ENCODE data around the gene TMEM263. TPM values are rescaled to one million over a fixed set of nuclear protein-coding genes. Genes with fewer than 3 reads are reported as not detected.

Gene TMEM263
- total RNA-seq, 4 donors from 2014 or later, result 20.1 to 34.1 (median 31.3) TPM

DNA sequence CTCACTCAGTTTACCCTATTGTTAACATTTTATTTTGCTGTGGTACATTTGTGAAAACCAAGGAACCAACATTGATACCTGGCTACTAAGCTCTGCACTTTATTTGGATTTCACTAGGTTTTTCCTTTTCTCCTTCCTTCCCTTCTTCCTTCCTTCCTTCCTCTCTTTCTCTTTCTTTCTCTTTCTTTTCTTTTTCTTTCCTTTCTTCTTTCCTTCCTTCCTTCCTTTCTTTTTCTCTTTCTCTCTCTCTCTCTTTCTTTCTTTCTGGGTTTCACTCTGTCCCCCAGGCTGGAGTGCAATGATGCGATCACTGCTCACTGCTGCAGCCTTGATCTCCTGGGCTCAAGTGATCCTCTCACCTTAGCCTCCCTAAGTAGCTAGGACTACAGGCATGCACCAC lies 29.1 kb upstream of the TMEM263 start:
- no peak for DNase-seq (ENCODE audit: low spot score in 2 of 2)
- Histone ChIP-seq H3K27ac (no peak overlapping the region), H3K4me3 (no peak overlapping the region), H3K9me3 (no peaks in the 10 kb centered on the region), H3K27me3 (peaks cover 0 to 12% of the 10 kb centered on the region in 2 donors), H3K36me3 (no peaks in the 10 kb centered on the region), H3K4me1 (no peaks in the 10 kb centered on the region)
- WGBS, 2 donors, result 95 to 100% methylated on average over 1 of the region's 1 CpG
- TF ChIP-seq POLR2A (IDR thresholded peaks at IDR 0.05) (no peak), EP300 (IDR thresholded peaks at IDR 0.05) (no peak)
- TF ChIP-seq, protein P1, sequence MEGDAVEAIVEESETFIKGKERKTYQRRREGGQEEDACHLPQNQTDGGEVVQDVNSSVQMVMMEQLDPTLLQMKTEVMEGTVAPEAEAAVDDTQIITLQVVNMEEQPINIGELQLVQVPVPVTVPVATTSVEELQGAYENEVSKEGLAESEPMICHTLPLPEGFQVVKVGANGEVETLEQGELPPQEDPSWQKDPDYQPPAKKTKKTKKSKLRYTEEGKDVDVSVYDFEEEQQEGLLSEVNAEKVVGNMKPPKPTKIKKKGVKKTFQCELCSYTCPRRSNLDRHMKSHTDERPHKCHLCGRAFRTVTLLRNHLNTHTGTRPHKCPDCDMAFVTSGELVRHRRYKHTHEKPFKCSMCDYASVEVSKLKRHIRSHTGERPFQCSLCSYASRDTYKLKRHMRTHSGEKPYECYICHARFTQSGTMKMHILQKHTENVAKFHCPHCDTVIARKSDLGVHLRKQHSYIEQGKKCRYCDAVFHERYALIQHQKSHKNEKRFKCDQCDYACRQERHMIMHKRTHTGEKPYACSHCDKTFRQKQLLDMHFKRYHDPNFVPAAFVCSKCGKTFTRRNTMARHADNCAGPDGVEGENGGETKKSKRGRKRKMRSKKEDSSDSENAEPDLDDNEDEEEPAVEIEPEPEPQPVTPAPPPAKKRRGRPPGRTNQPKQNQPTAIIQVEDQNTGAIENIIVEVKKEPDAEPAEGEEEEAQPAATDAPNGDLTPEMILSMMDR (IDR thresholded peaks at IDR 0.05), result no peak

DNA sequence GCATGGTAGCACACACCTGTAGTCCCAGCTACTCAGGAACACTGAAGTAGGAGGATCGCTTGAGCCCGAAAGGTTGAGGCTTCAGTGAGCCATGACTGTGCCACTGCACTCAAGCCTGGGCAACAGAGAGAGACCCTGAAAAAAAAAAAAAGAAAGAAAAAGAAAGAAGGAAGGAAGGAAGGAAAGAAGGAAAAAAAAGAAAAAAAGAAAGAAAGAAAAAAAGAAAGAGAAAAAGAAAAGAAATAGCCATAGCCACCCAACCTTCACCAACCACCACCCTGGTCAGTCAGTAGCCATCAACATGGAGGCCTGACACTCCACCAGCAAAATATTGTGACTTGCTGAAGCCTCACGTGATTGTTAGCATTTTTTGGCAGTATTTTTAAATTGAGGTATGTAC lies 21.4 kb upstream of the TMEM263 start:
- no peaks in the 10 kb centered on the region for H3K4me1 ChIP-seq
- DNase-seq (ENCODE audit: low spot score in 2 of 2), result no peak
- no peaks in the 10 kb centered on the region for H3K36me3 ChIP-seq
- H3K4me3 ChIP-seq, result no peak overlapping the region
- H3K27me3 ChIP-seq, result no peaks in the 10 kb centered on the region
- TF ChIP-seq POLR2A (IDR thresholded peaks at IDR 0.05) (no peak), EP300 (IDR thresholded peaks at IDR 0.05) (no peak)
- TF ChIP-seq, protein P1 (IDR thresholded peaks at IDR 0.05), result no peak
- 80 to 86% methylated on average over 3 of the region's 3 CpGs for WGBS, 2 donors
- peaks cover 0 to 4% (median 0%) of the 10 kb centered on the region in 4 donors for H3K9me3 ChIP-seq
- no peak overlapping the region for H3K27ac ChIP-seq

DNA sequence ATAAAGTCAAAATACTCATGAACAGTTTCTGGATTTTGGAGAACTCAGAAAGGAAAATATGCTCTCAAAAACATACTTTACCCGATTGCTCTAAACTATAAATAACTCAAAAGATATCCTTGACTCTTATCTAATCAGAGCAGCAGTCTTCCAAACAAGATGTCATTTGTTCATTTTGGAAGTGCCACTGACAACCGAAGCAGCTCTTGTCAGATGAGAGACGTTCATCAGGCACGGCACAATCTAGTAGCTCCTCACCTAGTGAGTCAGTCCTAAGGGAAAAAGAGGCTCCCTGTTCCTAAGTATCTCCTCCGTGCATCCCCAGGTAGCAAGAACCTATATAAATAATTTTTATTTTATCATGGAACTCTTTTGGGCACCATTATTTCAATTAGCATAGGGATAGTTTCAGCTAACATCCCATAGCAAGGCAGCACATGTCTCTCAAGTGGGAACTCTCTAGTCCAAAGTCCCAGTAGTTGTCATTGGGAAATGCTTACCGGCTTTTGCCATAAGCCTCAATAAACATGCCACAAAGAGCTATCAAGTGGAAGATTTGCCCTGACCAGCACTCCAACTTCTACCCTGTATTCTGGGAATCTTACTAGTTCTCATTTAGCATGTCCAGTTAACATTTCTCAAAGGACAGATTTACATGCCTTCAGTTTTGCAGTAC lies 14.1 kb upstream of the TMEM263 start:
- Histone ChIP-seq H3K4me1 (no peaks in the 10 kb centered on the region), H3K27me3 (no peaks in the 10 kb centered on the region), H3K9me3 (no peaks in the 10 kb centered on the region), H3K27ac (no peak overlapping the region), H3K4me3 (no peak overlapping the region), H3K36me3 (no peaks in the 10 kb centered on the region)
- 57 to 65% methylated on average over 6 of the region's 6 CpGs for WGBS, 2 donors
- no peak for DNase-seq (ENCODE audit: low spot score in 2 of 2)
- TF ChIP-seq EP300 (IDR thresholded peaks at IDR 0.05) (no peak), POLR2A (IDR thresholded peaks at IDR 0.05) (no peak)
- TF ChIP-seq, protein P1 (IDR thresholded peaks at IDR 0.05), result no peak

DNA sequence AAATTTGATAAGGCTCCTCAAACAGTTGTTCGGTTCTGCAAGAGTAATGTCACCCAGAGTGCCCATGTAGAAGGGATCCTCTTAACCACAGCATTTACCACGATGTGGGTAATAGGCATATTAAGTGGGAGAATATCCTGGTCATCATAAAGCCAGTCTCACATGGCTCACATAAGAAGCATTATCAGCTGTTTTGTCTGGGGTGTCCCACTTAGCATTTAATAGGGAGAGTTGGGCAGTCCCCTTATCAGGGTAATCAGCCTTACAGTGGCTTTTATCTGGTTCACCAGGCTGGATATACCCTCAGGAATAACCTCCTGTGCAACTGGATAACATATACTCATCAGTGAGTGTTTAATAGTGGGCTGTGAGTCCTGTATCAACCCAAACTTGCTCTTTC lies 12.9 kb upstream of the TMEM263 start:
- DNase-seq (ENCODE audit: low spot score in 2 of 2), result no peak
- H3K27ac ChIP-seq, result no peak overlapping the region
- no peaks in the 10 kb centered on the region for H3K27me3 ChIP-seq
- no peak for TF ChIP-seq POLR2A (IDR thresholded peaks at IDR 0.05)
- TF ChIP-seq EP300 (IDR thresholded peaks at IDR 0.05), result no peak
- TF ChIP-seq, protein P1 (IDR thresholded peaks at IDR 0.05), result no peak
- H3K36me3 ChIP-seq, result no peaks in the 10 kb centered on the region
- WGBS, 2 donors, result 89 to 95% methylated on average over 2 of the region's 2 CpGs
- no peak overlapping the region for H3K4me3 ChIP-seq
- no peaks in the 10 kb centered on the region for H3K4me1 ChIP-seq
- no peaks in the 10 kb centered on the region for H3K9me3 ChIP-seq

DNA sequence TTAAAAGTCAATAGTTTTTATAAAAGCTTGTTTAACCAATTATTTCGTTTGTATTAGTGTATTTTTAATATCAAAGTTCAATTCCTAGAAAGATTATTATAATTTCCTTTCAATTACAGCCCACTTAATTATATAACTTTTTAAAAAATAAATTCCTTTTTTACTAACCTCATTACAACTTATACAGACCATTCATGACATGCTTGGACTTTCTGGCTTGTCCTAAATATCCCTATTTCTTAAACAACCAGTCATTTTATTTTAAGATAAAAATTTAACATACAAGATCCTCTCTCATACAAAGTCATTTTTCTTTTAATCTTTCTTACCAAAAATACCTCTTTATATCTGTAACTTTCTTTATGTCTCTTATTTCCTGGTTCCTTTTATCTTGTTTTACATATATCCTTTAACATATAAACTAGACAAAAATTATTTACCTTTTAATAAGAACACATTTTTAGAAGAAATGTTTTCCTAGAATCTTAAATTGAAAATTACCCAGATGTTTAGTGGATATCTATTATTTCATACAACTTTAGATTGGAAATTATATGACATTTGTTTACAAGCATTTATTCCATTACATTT lies 10.4 kb upstream of the TMEM263 start:
- H3K36me3 ChIP-seq, result no peaks in the 10 kb centered on the region
- no peaks in the 10 kb centered on the region for H3K4me1 ChIP-seq
- H3K27me3 ChIP-seq, result no peaks in the 10 kb centered on the region
- no peaks in the 10 kb centered on the region for H3K9me3 ChIP-seq
- WGBS, 2 donors, result 9 to 20% methylated on average over 1 of the region's 1 CpG
- no peak for TF ChIP-seq POLR2A (IDR thresholded peaks at IDR 0.05)
- TF ChIP-seq, protein P1 (IDR thresholded peaks at IDR 0.05), result no peak
- no peak for TF ChIP-seq EP300 (IDR thresholded peaks at IDR 0.05)
- no peak for DNase-seq (ENCODE audit: low spot score in 2 of 2)
- no peak overlapping the region for H3K27ac ChIP-seq
- no peak overlapping the region for H3K4me3 ChIP-seq

Measured in tibial nerve (tissue), 4 donors.